HG02678 (cell line): ENCODE measurements around the gene RBM17.
A peak's percentile ranks its signal among the peaks of the same experiment; 100 is the strongest.
"Not testable (repeated sequence)": the region's sequence is repeated elsewhere in the genome, so short reads cannot be mapped to it uniquely, and the experiment has no call there.

ENCODE experiments used
- ATAC-seq: cut with Tn5 transposase; IDR thresholded peaks from one replicate; pipeline ENCODE4 v1.9.1; 2021; ENCODE audit warnings: mild to moderate bottlenecking, moderate library complexity; ENCODE audit not compliant: unreplicated experiment

Gene RBM17

DNA sequence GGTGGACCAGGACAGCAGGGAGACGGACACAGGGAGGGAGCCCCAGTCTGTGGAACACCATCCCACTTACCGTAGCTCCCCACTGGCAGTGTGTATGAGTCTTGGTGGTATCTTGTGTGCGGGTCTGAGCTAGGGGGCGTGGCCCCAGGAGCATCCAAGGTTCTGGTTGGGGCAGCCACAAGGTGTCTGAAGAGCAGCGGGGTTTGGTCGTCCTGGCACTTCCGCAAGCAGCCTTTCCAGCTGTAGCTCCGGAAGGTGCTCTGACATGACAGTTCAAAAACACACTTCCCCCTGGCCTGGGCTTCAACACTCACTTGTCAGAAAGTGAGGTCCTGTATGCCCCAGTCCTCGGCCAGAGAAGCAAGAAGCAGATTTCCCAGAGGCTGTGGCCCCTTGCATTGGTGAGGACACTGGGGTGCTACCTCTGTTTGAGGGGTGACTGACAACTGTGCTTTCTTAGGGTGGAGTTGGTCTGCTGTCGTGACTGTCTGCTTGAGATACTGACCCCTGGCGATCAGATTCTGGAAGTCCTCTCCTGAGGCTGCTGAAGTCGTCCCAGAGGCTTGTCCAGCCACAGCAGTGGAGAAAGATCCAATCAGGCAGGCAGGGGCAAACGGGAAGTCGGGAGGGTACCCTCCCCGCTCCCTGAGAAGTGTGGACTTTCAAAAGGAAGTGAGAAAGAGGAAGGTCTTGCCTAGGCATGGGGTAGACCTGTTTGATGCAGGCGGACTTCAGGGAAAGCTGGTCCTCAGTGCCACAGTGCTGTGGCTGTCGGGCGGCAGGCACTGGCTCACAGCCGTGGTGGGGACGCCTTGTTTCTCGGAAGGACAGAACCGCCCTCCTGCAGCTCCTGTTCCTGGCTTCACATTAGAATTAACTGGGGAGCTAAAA lies 62.5 kb downstream of the RBM17 start:
- peak; percentile 82 for ATAC-seq

DNA sequence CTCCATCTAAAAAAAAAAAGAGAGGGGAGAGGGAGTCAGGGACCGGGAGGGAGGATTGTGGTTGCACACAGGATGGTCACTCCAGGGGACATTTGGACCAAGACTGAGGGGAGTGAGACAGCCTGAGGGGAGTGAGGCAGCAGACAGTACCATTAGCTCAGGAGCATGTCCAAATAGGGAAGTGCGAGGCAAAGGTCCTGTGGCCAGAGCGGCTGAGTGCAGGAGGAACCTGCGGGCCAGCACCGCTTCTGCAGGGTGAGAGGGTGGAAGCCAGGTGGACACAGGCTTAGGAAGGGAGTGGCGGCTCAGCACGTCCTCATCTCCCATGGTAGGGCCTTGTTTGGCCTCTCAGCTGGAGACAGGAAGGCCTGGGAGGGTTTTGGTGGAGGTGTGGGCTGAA lies 65.0 kb downstream of the RBM17 start:
- ATAC-seq, result no peak

DNA sequence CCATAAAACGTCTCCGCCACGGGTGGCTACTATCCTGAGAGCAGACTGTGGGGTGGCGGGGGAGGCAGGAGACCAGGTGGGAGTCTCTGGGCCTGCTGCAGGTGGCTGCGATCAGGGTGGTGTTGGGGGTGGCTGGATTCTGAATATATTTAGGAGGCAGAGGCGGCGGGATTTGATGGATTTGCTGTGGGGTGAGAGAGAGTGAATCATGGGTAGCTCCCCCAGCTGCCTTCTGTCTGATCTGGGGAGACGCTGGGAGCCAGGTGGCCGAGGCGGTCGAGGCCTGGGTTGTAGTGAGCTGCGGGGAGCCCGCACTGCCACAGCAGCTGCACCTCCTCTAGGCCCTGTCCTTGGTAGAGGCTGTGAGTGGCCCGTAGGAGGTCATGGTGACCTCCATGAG lies 65.7 kb downstream of the RBM17 start:
- no peak for ATAC-seq

DNA sequence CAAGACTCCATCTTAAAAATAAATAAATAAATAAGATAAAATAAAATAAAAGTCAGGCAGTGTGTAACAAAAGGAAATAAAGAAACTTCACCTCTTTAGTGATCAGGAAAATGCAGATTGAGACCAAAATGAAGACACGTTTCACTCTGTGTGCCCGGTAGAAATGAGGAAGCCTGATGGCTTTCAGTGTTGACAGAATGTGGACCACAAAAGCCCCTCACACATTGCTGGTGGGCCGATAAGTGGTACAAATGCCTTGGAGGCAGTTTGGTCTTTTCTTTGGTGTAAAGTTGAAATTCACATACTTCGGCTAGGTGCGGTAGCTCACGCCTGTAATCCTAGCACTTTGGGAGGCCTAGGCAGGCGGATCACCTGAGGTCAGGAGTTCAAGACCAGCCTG lies 69.4 kb downstream of the RBM17 start:
- no peak for ATAC-seq

DNA sequence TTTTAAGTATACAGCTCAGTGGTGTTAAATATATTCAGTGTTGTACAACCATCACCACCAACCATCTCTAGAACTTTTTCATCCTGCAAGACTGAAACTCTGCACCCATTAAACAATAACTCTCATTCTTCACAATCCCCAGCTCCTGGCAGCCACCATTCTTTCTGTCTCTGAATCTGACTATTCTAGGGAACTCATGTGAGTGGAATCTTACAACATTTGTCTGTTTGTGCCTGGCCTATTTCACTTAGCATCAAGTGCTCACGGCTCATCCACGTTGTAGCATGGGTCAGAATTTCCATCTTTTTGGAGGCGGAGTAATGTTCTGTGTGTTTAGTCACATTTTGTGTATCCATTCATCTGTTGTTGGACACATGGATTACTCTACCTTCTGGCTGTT lies 73.1 kb downstream of the RBM17 start:
- no peak for ATAC-seq

DNA sequence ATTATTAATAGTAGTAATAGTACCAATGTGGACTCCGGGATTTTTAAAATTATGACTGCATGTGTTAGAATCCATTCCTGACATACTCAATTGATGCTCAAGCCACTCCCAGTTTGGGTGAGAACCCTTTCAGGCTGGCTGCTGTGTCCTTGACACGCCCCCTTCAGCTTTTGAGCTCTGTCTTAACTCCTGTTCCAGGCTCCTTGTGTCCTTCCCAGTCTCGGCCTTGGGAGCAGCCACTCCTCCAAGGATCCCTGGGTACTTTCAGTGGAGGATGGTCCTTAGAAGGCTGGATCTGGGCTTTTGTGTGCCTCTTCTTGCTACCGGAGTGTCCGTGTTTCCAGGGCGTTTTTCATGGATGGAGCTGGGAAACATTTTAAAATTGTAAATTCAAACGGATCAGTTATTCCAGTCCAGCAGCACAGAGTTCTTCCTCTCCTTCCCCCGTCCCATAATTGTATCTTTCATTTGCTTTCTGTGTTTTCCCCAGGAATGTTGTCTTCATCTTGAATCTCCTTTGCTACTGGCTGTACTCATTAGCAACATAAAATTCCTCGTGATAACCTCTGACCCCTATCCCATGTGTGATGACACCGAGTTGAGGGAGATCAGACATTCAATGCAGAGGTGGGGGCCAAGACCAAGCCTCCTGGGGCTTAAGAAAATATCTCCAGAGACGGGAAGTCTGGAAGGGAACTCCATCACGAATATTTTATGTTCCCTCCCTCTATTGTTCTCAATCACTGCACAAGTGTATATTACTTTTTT lies 73.9 kb downstream of the RBM17 start:
- no peak for ATAC-seq

DNA sequence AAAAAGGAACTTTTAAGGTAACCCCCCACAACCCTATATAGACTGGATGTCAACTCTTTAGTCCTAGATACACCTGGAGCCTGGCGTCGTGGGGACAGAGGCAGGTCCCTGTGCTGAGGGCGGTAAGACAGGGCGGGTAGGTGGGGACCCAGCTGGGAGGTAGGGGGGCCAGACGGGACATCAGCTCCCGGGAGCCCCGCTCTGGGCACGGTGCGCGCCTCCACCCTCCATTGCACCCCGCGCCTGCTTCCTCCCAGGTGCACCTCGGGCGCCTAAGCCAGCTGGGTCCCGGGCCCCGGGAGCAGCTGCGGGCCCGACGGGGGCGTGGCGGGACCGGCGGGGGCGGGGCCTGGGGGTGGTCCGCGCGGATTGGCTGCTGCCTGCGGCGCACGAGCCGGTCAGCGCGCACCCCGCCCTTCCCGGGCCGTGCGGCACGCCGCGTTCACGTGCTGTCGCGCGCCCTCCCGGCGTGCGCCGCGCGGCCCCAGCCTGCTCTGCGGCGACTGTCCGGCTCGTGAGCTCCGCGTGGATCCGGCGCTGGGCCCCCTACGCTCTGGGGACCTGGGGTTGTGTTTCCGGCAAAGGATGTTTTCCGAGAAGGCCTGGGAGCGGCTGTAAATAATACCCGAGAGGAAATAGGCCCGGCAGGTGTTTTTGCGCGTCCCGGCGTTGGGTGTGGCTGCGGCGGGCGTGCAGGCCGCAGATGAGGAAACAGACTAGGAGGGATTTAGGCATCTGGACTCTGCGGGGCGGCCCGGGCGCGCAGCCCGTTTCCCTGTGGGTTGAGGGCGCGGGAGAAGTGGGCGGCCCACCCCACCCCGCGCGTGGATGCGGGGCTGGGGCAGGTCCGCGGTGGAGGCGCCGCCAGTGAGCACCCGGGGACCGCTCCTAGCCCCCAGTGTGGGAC lies 74.8 kb downstream of the RBM17 start:
- ATAC-seq, result peak; percentile 95

DNA sequence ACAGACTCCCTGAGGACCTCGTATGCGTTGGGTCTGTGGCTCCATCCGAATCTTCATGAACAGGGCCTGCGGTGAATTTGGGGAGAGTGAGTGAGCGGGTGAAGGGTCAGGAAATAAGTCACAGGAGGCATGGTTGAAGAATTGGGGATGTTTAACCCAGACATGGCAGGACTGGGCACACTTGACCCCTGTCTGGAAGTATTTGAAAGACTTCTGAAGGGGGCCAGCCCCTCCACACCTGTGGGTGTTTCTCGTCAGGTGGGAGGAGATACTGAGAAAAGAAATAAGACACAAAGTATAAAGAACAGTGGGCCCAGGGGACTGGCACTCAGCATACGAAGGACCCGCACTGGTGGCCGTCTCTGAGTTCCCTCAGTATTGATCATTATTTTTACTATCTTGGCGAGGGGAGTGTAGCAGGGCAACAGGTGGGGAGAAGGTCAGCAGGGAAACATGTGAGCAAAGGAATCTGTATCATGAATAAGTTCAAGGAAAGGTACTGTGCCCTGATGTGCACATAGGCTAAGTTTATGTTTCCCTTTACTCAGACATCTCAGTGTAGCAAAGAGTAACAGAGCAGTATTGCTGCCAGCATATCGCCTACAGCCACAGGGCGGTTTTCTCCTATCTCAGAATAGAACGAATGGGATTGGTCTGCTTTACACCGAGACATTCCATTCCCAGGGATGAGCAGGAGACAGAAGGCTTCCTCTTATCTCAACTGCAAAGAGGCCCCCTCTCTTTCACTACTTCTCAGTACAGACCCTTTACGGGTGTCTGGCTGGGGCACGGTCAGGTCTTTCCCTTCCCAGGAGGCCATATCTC lies 75.6 kb downstream of the RBM17 start:
- ATAC-seq, result no peak

DNA sequence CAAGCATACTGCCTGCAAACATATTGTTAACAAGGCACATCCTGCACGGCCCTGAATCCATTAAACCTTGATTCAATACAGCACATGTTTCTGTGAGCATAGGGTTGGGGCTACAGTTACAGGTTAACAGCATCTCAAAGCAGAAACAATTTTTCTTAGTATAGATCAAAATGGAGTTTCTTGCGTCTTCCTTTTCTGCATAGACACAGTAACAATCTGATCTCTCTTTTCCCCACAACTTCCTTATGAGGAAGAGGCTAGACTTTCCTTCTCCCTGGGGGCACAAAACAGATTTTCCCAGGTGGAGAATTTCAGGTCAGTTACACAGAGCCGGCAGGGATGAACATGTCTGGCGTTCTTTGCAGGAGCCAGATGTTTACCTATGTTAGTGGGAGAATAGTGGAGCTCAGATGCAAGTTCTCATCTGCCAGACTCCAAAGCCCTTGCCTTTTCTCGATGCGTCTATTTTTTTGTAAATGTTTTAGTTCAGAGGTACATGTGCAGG lies 76.4 kb downstream of the RBM17 start:
- ATAC-seq, result no peak

DNA sequence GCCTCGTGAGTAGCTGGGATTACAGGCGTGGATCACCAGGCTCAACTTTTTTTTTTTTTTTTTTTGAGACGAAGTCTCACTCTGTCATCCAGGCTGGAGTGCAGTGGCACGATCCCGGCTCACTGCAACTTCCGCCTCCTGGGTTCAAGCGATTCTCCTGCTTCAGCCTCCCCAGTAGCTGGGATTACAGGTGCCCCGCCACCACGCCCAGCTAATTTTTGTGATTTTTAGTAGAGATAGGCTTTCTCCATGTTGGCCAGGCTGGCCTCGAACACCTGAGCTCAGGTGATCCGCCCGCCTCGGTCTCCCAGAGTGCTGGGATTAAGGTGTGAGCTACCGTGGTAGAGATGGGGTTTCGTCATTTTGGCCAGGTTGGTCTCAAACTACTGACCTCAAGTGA lies 77.1 kb downstream of the RBM17 start:
- not testable (repeated sequence) for ATAC-seq
